H1 (cell line): ENCODE results near the gene SLC6A8. TPM values are rescaled to one million over a fixed set of nuclear protein-coding genes. Genes with fewer than 3 reads are reported as not detected.

Experiments
- polyA plus RNA-seq, 7 experiments: library from polyadenylated mRNA; depleted of rRNA in 3 of 7; stranded (reverse) in 5 of 7; unstranded in 2 of 7; fragments of >200 nt in 5 of 7; fragments of 200-250 nt in 2 of 7; gene quantifications; 1 replicate in 5 of 7; 2 replicates in 1 of 7; 4 replicates in 1 of 7; pipeline versions ENCODE4 v1.2.1 to v1.2.3, GENCODE V29; 2011 to 2013; ENCODE audit warnings: missing spikeins in 2 of 7, mixed read lengths in 2 of 7
- small RNA-seq: library from polyadenylated mRNA; stranded (forward); fragments of <200 nt; extraction: miRNeasy Mini kit (QIAGEN cat#:217004); gene quantifications from one replicate; pipeline ENCODE3, GENCODE V24; 2013; ENCODE audit not compliant: insufficient read depth
- total RNA-seq: library from RNA; stranded (reverse); fragmentation: NEBNext Ultra II Directional; extraction: Animal tissue kit (Norgen Biotek cat#: 25700); gene quantifications from 2 replicates; pipeline ENCODE4 v1.2.1, GENCODE V29; 2021

SLC6A8 gene
- total and polyA plus RNA-seq, 2 of the 8 experiments (the other 6 are each of a cell fraction or from before 2014, with no cell fraction given): 87.7 to 94.7 TPM

Small RNAs within 50 kb of the gene (small RNA-seq; reads per million reads assigned to genes)
- gene RN7SL687P: not detected

Other genes with a start within 250 kb of the SLC6A8 start
- 0.69 and 0.71 TPM in 2 replicates for gene TREX2, start 241.9 kb upstream of the SLC6A8 start, total RNA-seq
- gene TREX2, start 241.9 kb upstream of the SLC6A8 start, polyA plus RNA-seq (2011; rRNA removed): 0.80 and 1.5 TPM in 2 replicates
- 53.4 and 54.0 TPM in 2 replicates for gene HAUS7, start 217.3 kb upstream of the SLC6A8 start, total RNA-seq
- gene HAUS7, start 217.3 kb upstream of the SLC6A8 start, polyA plus RNA-seq (2011; rRNA removed): 45.4 and 56.9 TPM in 2 replicates
- gene BGN, start 192.9 kb upstream of the SLC6A8 start, total RNA-seq: 2.1 and 2.4 TPM in 2 replicates
- gene BGN, start 192.9 kb upstream of the SLC6A8 start, polyA plus RNA-seq (2011; rRNA removed): 1.8 and 2.7 TPM in 2 replicates
- gene ATP2B3, start 170.3 kb upstream of the SLC6A8 start, total RNA-seq: 0.15 and 0.19 TPM in 2 replicates
- 0.14 and 0.24 TPM in 2 replicates for gene ATP2B3, start 170.3 kb upstream of the SLC6A8 start, polyA plus RNA-seq (2011; rRNA removed)
- 15.8 and 16.6 TPM in 2 replicates for gene CCNQ, start 88.8 kb upstream of the SLC6A8 start, total RNA-seq
- gene CCNQ, start 88.8 kb upstream of the SLC6A8 start, polyA plus RNA-seq (2011; rRNA removed): 32.1 and 34.9 TPM in 2 replicates
- 0.63 and 1.1 TPM in 2 replicates for gene DUSP9, start 40.7 kb upstream of the SLC6A8 start, total RNA-seq
- gene DUSP9, start 40.7 kb upstream of the SLC6A8 start, polyA plus RNA-seq (2011; rRNA removed): 0.80 and 1.2 TPM in 2 replicates
- gene PNCK, start 14.1 kb upstream of the SLC6A8 start, total RNA-seq: 4.3 and 6.2 TPM in 2 replicates
- 6.3 and 13.9 TPM in 2 replicates for gene PNCK, start 14.1 kb upstream of the SLC6A8 start, polyA plus RNA-seq (2011; rRNA removed)
- gene BCAP31, start 36.5 kb downstream of the SLC6A8 start, total RNA-seq: 157 and 159 TPM in 2 replicates
- 136 and 139 TPM in 2 replicates for gene BCAP31, start 36.5 kb downstream of the SLC6A8 start, polyA plus RNA-seq (2011; rRNA removed)
- gene ABCD1, start 36.9 kb downstream of the SLC6A8 start, total RNA-seq: 4.6 and 6.6 TPM in 2 replicates
- gene ABCD1, start 36.9 kb downstream of the SLC6A8 start, polyA plus RNA-seq (2011; rRNA removed): 3.1 and 6.7 TPM in 2 replicates
- 2.7 TPM in 2 replicates for gene PLXNB3, start 76.3 kb downstream of the SLC6A8 start, total RNA-seq
- gene PLXNB3, start 76.3 kb downstream of the SLC6A8 start, polyA plus RNA-seq (2011; rRNA removed): 1.2 and 1.6 TPM in 2 replicates
- gene SRPK3, start 93.1 kb downstream of the SLC6A8 start, total RNA-seq: not detected in 2 replicates
- gene SRPK3, start 93.1 kb downstream of the SLC6A8 start, polyA plus RNA-seq (2011; rRNA removed): not detected in 2 replicates
- 36.1 and 39.4 TPM in 2 replicates for gene IDH3G, start 106.4 kb downstream of the SLC6A8 start, total RNA-seq
- gene IDH3G, start 106.4 kb downstream of the SLC6A8 start, polyA plus RNA-seq (2011; rRNA removed): 66.7 and 96.2 TPM in 2 replicates
- gene SSR4, start 106.7 kb downstream of the SLC6A8 start, total RNA-seq: 161 and 168 TPM in 2 replicates
- 642 and 734 TPM in 2 replicates for gene SSR4, start 106.7 kb downstream of the SLC6A8 start, polyA plus RNA-seq (2011; rRNA removed)
- 169 and 174 TPM in 2 replicates for gene PDZD4, start 142.6 kb downstream of the SLC6A8 start, total RNA-seq
- gene PDZD4, start 142.6 kb downstream of the SLC6A8 start, polyA plus RNA-seq (2011; rRNA removed): 45.8 and 77.2 TPM in 2 replicates
- gene L1CAM, start 198.2 kb downstream of the SLC6A8 start, total RNA-seq: 38.7 and 43.0 TPM in 2 replicates
- 11.0 and 16.4 TPM in 2 replicates for gene L1CAM, start 198.2 kb downstream of the SLC6A8 start, polyA plus RNA-seq (2011; rRNA removed)
- not detected in 2 replicates for gene AVPR2, start 216.7 kb downstream of the SLC6A8 start, total RNA-seq
- 0.08 and 0.09 TPM in 2 replicates for gene AVPR2, start 216.7 kb downstream of the SLC6A8 start, polyA plus RNA-seq (2011; rRNA removed)
- gene ARHGAP4, start 238.3 kb downstream of the SLC6A8 start, total RNA-seq: 25.9 and 26.0 TPM in 2 replicates
- gene ARHGAP4, start 238.3 kb downstream of the SLC6A8 start, polyA plus RNA-seq (2011; rRNA removed): 23.9 and 42.4 TPM in 2 replicates
- 98.1 and 98.8 TPM in 2 replicates for gene NAA10, start 247.1 kb downstream of the SLC6A8 start, total RNA-seq
- 80.4 and 119 TPM in 2 replicates for gene NAA10, start 247.1 kb downstream of the SLC6A8 start, polyA plus RNA-seq (2011; rRNA removed)